ENCODE data around the gene TREH. TPM values are rescaled to one million over a fixed set of nuclear protein-coding genes. Genes with fewer than 3 reads are reported as not detected.

Gene TREH
- total RNA-seq, 1 donor from 2014 or later, result not detected

DNA sequence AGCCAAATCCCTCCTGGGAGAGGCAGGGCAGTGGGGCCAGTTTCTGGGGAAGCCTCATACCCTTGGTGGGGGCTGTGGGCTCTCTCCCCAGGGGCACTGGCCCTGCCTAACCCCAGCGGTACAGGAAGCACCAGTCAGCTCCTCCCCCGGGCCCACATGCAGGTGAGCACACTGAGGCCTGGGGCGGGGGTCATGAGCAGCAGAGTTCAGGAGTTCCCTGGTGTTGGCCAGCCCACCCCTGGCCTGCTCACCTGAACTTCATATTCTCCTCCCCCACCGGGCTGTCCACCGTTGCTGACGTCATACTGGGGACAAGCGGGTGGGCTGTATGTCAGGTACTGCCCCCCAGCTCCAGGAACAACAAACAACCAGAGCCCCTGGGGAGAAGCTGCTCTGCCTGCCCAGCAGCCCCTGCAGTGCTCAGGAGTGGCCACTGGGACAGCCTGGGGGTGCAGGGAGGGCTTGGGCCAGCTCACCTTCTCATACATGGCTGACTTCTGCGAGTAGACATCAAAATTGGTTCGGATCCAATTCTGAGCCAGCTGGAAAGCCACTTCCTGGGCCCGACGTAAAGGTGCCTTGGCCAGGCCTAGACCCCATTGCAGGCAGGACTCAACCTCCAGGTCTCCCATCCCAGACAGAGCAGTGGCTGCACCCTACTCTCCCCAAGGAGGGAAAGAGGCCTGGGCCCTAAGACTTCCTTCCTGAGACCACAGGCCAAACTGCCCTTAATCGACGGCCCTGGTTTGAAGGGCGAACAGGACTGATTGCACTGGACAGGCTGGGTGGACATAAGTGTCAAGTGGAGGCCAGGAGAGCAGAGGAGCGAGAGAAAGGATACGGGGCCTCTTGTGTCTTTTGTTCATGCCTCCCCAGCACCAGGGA, 20.8 kb downstream of the TREH start:
- ATAC-seq (ENCODE audit: low read depth), result no peak
- intact Hi-C loops (cut with micrococcal nuclease), result loop anchor here (1.0 kb wide), 3 partner anchors 63 to 513 kb away; partner anchors contain the start of gene UPK2

DNA sequence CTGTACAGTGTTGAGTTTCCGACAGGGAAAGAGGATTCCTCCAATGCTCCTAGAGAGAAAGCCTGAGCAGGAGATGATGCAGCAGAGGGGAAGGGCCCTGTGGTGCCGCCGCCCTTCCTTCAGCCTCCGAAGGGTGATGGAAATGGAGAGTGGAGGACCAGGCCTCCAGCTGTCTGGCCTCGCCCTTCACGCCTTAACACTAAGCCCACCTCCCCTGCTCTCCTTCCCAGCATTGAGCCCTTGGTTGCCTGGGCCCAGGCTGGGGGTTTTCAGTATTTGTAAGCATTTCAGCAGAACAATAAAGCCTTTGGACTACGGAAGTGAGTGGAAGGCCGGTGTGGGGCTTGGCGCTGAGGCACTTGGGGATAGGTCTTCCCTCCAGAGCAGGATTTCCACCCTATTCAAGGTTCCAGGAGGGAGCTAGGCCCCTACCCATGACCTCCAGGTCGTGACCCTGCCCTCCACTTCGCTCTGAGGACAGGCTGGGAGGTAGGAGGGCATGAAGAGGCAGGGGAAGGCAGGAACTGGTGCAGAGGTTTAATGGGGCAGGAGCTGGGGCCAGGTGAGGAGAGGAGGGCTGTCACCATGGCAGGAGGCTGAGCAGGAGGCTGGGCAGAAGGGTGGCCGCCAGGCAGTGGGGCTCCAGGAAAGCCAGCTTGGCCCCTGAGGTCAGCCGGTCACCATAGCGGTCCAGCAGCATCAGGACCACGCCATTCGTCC, 21.6 kb downstream of the TREH start:
- TF ChIP-seq, protein P1, sequence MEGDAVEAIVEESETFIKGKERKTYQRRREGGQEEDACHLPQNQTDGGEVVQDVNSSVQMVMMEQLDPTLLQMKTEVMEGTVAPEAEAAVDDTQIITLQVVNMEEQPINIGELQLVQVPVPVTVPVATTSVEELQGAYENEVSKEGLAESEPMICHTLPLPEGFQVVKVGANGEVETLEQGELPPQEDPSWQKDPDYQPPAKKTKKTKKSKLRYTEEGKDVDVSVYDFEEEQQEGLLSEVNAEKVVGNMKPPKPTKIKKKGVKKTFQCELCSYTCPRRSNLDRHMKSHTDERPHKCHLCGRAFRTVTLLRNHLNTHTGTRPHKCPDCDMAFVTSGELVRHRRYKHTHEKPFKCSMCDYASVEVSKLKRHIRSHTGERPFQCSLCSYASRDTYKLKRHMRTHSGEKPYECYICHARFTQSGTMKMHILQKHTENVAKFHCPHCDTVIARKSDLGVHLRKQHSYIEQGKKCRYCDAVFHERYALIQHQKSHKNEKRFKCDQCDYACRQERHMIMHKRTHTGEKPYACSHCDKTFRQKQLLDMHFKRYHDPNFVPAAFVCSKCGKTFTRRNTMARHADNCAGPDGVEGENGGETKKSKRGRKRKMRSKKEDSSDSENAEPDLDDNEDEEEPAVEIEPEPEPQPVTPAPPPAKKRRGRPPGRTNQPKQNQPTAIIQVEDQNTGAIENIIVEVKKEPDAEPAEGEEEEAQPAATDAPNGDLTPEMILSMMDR (IDR thresholded peaks at IDR 0.05), result no peak
- ChIA-PET CTCF (interaction anchor here (1.7 kb wide), 1 partner anchor 63 kb away, joined by 6 read pairs; no protein-coding TSS in a partner anchor), POLR2A (no interaction called here)
- no peak overlapping the region for H3K4me3 Mint-ChIP-seq
- H3K36me3 Mint-ChIP-seq (ENCODE audit: low read depth), result no peaks in the 10 kb centered on the region
- peaks cover 3% of the 10 kb centered on the region for H3K27me3 Mint-ChIP-seq
- peaks cover 7% of the 10 kb centered on the region for H3K4me1 Mint-ChIP-seq
- no peak overlapping the region for H3K27ac Mint-ChIP-seq
- ATAC-seq (ENCODE audit: low read depth) (no peak), DNase-seq (no peak)
- intact Hi-C loops (cut with micrococcal nuclease), result no loop called here
- H3K9me3 Mint-ChIP-seq, result no peaks in the 10 kb centered on the region

More for the DNA sequence above, 20.8 kb downstream of the TREH start:
- Mint-ChIP-seq H3K36me3 (ENCODE audit: low read depth) (no peaks in the 10 kb centered on the region), H3K4me1 (peaks cover 7% of the 10 kb centered on the region), H3K9me3 (no peaks in the 10 kb centered on the region), H3K4me3 (no peak overlapping the region), H3K27me3 (peaks cover 6% of the 10 kb centered on the region), H3K27ac (no peak overlapping the region)
- TF ChIP-seq, protein P1 (IDR thresholded peaks at IDR 0.05), result no peak
- POLR2A ChIA-PET, result no interaction called here
- CTCF ChIA-PET, result interaction anchor here (1.0 to 1.7 kb wide), 2 partner anchors 64 to 298 kb away, joined by 4 to 6 read pairs; no protein-coding TSS in a partner anchor
- DNase-seq, result no peak

DNA sequence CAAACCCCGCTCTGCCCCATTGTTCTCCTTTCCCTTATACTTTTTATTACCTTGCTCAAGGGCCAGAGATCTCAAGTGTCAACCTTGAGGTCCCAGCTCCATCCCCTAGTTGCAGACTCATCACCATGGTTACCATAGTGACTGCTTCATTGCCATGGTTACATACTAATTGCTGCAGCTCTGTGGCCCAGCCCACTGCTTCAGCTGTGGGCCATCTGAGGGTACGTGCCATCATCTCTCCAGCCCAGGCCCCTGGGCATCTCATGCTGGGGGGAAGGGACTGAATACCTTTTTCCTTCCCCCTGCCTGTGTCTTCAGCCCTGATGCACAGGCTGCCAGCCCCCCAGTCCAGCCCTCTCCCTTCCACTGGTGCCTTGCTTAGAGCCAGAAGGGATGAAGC, 22.2 kb downstream of the TREH start:
- H3K4me3 Mint-ChIP-seq, result no peak overlapping the region
- DNase-seq (no peak), ATAC-seq (ENCODE audit: low read depth) (no peak)
- no peaks in the 10 kb centered on the region for H3K36me3 Mint-ChIP-seq (ENCODE audit: low read depth)
- peaks cover 3% of the 10 kb centered on the region for H3K27me3 Mint-ChIP-seq
- TF ChIP-seq, protein P1 (IDR thresholded peaks at IDR 0.05), result no peak
- no peak overlapping the region for H3K27ac Mint-ChIP-seq
- POLR2A ChIA-PET, result no interaction called here
- H3K4me1 Mint-ChIP-seq, result peaks cover 7% of the 10 kb centered on the region
- CTCF ChIA-PET, result no interaction called here
- H3K9me3 Mint-ChIP-seq, result no peaks in the 10 kb centered on the region
- intact Hi-C loops (cut with micrococcal nuclease), result no loop called here

DNA sequence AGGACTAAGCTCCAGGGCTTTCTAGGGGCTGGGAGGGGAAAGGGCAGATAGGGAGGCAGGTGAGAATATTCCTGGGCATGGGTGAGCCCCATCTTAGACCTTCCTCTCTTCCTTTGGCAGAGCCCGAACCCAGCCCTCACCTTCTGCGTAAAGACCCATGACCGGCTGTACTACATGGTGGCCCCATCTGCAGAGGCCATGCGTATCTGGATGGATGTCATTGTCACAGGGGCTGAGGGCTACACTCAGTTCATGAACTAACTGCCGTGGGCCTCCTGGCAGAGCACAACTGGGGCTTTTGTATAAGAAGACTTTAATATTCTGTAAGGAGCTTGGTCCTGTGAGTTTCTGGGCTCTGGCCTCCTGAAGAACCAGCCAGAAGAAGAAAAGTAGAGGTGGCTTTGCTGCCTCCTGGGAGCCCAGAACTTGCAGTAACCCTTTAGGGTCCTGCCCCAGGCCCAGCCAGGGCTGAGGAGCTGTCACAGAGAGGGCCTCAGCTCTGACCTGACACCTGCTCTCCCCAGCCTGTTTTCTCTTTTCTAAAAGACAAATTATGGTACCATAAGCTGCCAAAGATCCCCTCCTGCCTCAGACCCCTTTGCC, 22.8 kb downstream of the TREH start:
- peaks cover 3% of the 10 kb centered on the region for H3K27me3 Mint-ChIP-seq
- peaks cover 7% of the 10 kb centered on the region for H3K4me1 Mint-ChIP-seq
- TF ChIP-seq, protein P1 (IDR thresholded peaks at IDR 0.05), result no peak
- no peak for ATAC-seq (ENCODE audit: low read depth)
- ChIA-PET POLR2A (no interaction called here), CTCF (no interaction called here)
- no peak overlapping the region for H3K27ac Mint-ChIP-seq
- H3K9me3 Mint-ChIP-seq, result no peaks in the 10 kb centered on the region
- H3K36me3 Mint-ChIP-seq (ENCODE audit: low read depth), result no peaks in the 10 kb centered on the region
- intact Hi-C loops (cut with micrococcal nuclease), result no loop called here
- no peak for DNase-seq
- H3K4me3 Mint-ChIP-seq, result no peak overlapping the region

All from activated B cell treated with CpG ODN at 0.5 μM for 24 hours (primary cell).